ENCODE data around the gene AGXT2.

DNA sequence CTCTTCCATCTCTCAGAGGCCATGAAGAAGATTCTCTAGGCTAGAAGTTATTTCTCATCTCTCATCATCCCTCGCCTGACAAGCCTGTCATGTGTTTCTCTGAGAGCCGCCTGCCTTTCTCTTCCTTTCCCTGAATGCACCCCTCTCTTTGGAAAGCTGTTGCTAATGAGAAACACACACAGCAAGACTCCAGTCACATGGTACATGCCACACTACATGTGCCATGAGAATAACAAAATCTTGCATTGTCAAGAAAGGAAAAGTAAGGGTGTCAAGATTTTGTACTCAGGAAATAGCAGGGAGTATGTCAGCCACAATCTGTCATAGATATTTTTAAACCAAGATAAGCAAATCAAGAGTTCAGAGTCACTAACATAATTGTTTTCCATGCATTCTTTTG, 8.9 kb downstream of the AGXT2 start:
- TF ChIP-seq SMAD3 (CRISPR knock-in tag; IDR thresholded peaks at IDR 0.05; ENCODE audit: borderline replicate concordance) (no peak), ZNF121 (CRISPR knock-in tag; IDR thresholded peaks at IDR 0.05) (no peak), MXD4 (CRISPR knock-in tag; IDR thresholded peaks at IDR 0.05; ENCODE audit: borderline replicate concordance) (no peak), SP1 (CRISPR knock-in tag; conservative IDR thresholded peaks at IDR 0.05) (no peak), ATF1 (CRISPR knock-in tag; IDR thresholded peaks at IDR 0.05) (no peak)
- TF ChIP-seq, protein P1, sequence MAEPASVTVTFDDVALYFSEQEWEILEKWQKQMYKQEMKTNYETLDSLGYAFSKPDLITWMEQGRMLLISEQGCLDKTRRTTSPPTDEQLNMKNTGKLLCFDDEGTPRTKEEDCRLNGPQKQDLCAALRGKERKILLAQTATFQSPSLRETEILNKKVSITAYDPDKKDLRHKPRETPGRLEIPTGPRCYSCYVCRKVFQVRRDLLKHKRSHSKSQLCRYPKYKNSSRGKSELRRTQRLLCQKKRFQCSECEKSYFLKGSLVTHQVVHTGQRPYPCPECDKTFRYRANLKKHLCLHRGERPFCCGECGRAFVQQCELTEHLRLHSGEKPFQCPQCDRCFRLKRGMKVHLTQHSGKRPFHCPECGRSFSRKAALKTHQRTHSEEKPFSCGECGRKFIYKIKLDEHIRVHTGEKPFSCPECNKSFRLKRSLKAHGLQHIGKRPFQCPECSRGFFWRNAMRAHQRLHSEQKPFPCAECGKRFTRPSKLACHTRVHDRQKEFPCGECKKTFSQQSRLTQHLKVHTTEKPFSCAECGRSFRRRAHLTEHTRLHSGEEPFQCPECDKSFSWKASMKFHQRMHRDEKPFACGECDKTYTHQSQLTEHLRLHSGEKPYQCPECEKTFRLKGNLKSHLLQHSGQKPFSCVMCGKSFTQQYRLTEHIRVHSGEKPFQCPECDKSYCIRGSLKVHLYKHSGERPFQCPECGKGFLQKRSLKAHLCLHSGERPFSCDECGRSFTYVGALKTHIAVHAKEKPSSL (CRISPR knock-in tag; conservative IDR thresholded peaks at IDR 0.05), result no peak
- TF ChIP-seq, protein P2, sequence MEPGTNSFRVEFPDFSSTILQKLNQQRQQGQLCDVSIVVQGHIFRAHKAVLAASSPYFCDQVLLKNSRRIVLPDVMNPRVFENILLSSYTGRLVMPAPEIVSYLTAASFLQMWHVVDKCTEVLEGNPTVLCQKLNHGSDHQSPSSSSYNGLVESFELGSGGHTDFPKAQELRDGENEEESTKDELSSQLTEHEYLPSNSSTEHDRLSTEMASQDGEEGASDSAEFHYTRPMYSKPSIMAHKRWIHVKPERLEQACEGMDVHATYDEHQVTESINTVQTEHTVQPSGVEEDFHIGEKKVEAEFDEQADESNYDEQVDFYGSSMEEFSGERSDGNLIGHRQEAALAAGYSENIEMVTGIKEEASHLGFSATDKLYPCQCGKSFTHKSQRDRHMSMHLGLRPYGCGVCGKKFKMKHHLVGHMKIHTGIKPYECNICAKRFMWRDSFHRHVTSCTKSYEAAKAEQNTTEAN (CRISPR knock-in tag; IDR thresholded peaks at IDR 0.05), result no peak
- TF ChIP-seq, protein P3, sequence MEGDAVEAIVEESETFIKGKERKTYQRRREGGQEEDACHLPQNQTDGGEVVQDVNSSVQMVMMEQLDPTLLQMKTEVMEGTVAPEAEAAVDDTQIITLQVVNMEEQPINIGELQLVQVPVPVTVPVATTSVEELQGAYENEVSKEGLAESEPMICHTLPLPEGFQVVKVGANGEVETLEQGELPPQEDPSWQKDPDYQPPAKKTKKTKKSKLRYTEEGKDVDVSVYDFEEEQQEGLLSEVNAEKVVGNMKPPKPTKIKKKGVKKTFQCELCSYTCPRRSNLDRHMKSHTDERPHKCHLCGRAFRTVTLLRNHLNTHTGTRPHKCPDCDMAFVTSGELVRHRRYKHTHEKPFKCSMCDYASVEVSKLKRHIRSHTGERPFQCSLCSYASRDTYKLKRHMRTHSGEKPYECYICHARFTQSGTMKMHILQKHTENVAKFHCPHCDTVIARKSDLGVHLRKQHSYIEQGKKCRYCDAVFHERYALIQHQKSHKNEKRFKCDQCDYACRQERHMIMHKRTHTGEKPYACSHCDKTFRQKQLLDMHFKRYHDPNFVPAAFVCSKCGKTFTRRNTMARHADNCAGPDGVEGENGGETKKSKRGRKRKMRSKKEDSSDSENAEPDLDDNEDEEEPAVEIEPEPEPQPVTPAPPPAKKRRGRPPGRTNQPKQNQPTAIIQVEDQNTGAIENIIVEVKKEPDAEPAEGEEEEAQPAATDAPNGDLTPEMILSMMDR (IDR thresholded peaks at IDR 0.05), result no peak

All from WTC11 (cell line).